Esophagus squamous epithelium (tissue), 4 donors: ENCODE measurements around the gene ADCYAP1R1.

Experiments used
- CTCF ChIP-seq, 6 experiments: fragments of 450-650 bp in 4 of 6; fragments of 200-600 bp in 2 of 6; sonication (generic) in 2 of 6; IDR thresholded peaks; one replicate each; pipeline ENCODE4 v1.5.1; 2016 to 2019; ENCODE audit warnings: antibody characterized with exemption in 6 of 6, mild to moderate bottlenecking in 4 of 6, moderate library complexity in 4 of 6
- POLR2A ChIP-seq, 4 donors: fragments of 450-650 bp; IDR thresholded peaks; one replicate each; pipeline ENCODE4 v1.6.1; 2017; ENCODE audit warnings: antibody characterized with exemption in 4 of 4, mild to moderate bottlenecking in 4 of 4, moderate library complexity in 3 of 4

- TF ChIP-seq CTCF (IDR thresholded peaks at IDR 0.05) = no peak
- no peak for TF ChIP-seq POLR2A (IDR thresholded peaks at IDR 0.05)
Measured at GRCh38 chr7:31028417-31028992, 23.6 kb upstream of the ADCYAP1R1 start.
